Pancreas (tissue), 10 donors: ENCODE measurements around the gene ZNF783. TPM values are rescaled to one million over a fixed set of nuclear protein-coding genes. Genes with fewer than 3 reads are reported as not detected.

ENCODE experiments used
- ATAC-seq, 4 donors: fragments of 200-7000 bp; cut with Tn5 transposase; one replicate each; pipeline versions ENCODE4 v1.8.0 to v1.9.1; 2020; ENCODE audit warnings: mild to moderate bottlenecking in 4 of 4, moderate library complexity in 4 of 4
- DNase-seq, 6 donors: peaks; one replicate each; pipeline ENCODE4 v3.0.0-alpha.2; 2020
- FAIRE-seq: peaks from 2 replicates; lab custom pipeline; 2012; peaks lifted over from hg19 to GRCh38; lab: Jason Lieb, UNC
- H3K27ac ChIP-seq, 4 donors: fragments of 200-600 bp; sonication (generic); 1 replicate in 3 of 4; 2 replicates in 1 of 4; pipeline versions ENCODE4 v1.5.0 to v1.8.0; 2020
- H3K27me3 ChIP-seq, 4 donors: fragments of 200-600 bp; one replicate each; pipeline ENCODE4 v1.8.0; 2021
- H3K36me3 ChIP-seq, 3 donors: fragments of 200-600 bp; sonication (generic) in 1 of 3; one replicate each; pipeline versions ENCODE4 v1.5.0 to v1.8.0; 2020 to 2021
- H3K4me1 ChIP-seq, 3 donors: fragments of 200-600 bp; one replicate each; pipeline ENCODE4 v1.8.0; 2021
- H3K4me3 ChIP-seq, 4 donors: fragments of 200-600 bp; sonication (generic) in 2 of 4; one replicate each; pipeline versions ENCODE4 v1.5.0 to v1.8.0; 2020 to 2021
- H3K9me3 ChIP-seq, 4 donors: fragments of 200-600 bp; one replicate each; pipeline ENCODE4 v1.8.0; 2021
- CTCF ChIP-seq, 4 donors: fragments of 200-600 bp; sonication (generic) in 3 of 4; IDR thresholded peaks; one replicate each; pipeline versions ENCODE4 v1.5.0 to v1.8.0; 2021; ENCODE audit warnings: antibody characterized with exemption in 4 of 4
- WGBS, 2 donors: extraction: QIAGEN DNeasy Blood & Tissue Kit; methylation state at CpG; one replicate each; pipeline ENCODE4 v1.1.7; 2013; 5-methylcytosine and 5-hydroxymethylcytosine counted together
- intact Hi-C, 3 donors: fragments of 100-400 bp; cut with DNase I; formaldehyde crosslinking; loops; one replicate each; pipeline versions ENCODE4 v1.11.1 to v1.14.2; 2022
- polyA plus RNA-seq, 2 donors: library from polyadenylated mRNA; stranded (reverse); fragments of 200-250 nt; gene quantifications; one replicate each; pipeline ENCODE4 v1.2.3, GENCODE V29; 2013
- total RNA-seq, 6 donors: library from RNA; stranded (reverse); fragmentation: NEBNext Ultra II Directional in 4 of 6; extraction: Animal tissue kit (Norgen Biotek cat#: 25700) in 4 of 6; gene quantifications; one replicate each; pipeline versions ENCODE4 v1.2.1 to v1.2.4, GENCODE V29; 2021 to 2023
- donor health status: healthy with polysubstance abuse.
- donor health status: DM: no; HTN: no; CAD: no; lungs with moderate emphysema.
- donor health status: DM: no; HTN: no; CAD: no.
- donor health status: control.
- donor health status: control.
- donor health status: Bipolar disorder and iron deficiency.
- donor health status: DM: yes; HTN: yes; CAD: no.
- donor health status: DM: no; HTN: no; CAD: no.
- donor health status: DM: no; HTN: no; CAD: no.
- donor health status: DM: yes; HTN: yes; CAD: no.

The ZNF783 gene
- total and polyA plus RNA-seq, 8 donors: 4.7 to 11.2 (median 6.1) TPM

- no peak for FAIRE-seq
- intact Hi-C loops: no loop called here
- Histone ChIP-seq H3K27ac (no peak overlapping the region), H3K36me3 (peaks cover 0 to 37% (median 30%) of the 10 kb centered on the region in 3 donors), H3K9me3 (no peaks in the 10 kb centered on the region), H3K4me3 (no peak overlapping the region), H3K27me3 (no peaks in the 10 kb centered on the region), H3K4me1 (no peaks in the 10 kb centered on the region)
- 92 to 93% methylated on average over 7 of the region's 7 CpGs for WGBS, 2 donors
- no peak for ATAC-seq
- no peak for TF ChIP-seq CTCF (IDR thresholded peaks at IDR 0.05)
- DNase-seq: no peak
These were observed 8.3 kb upstream of the ZNF783 start for GRCh38 chr7:149253665-149254064.

GRCh38 chr7:149254181-149254858 is 7.7 kb upstream of the ZNF783 start:
- peak in 1 of 6 donors; percentile 58 for DNase-seq
- ATAC-seq: no peak
- Histone ChIP-seq H3K4me1 (no peaks in the 10 kb centered on the region), H3K27me3 (no peaks in the 10 kb centered on the region), H3K27ac (no peak overlapping the region), H3K9me3 (no peaks in the 10 kb centered on the region), H3K36me3 (peaks cover 0 to 37% (median 30%) of the 10 kb centered on the region in 3 donors), H3K4me3 (no peak overlapping the region)
- no peak for FAIRE-seq
- TF ChIP-seq CTCF (IDR thresholded peaks at IDR 0.05): no peak
- 93 to 94% methylated on average over 16 of the region's 16 CpGs for WGBS, 2 donors
- intact Hi-C loops: no loop called here

GRCh38 chr7:149255174-149255573 is 6.8 kb upstream of the ZNF783 start:
- Histone ChIP-seq H3K4me1 (no peaks in the 10 kb centered on the region), H3K36me3 (peaks cover 0 to 37% (median 30%) of the 10 kb centered on the region in 3 donors), H3K4me3 (no peak overlapping the region), H3K27ac (no peak overlapping the region), H3K27me3 (no peaks in the 10 kb centered on the region), H3K9me3 (no peaks in the 10 kb centered on the region)
- DNase-seq: no peak
- no peak for ATAC-seq
- TF ChIP-seq CTCF (IDR thresholded peaks at IDR 0.05): no peak
- WGBS, 2 donors: 94 to 96% methylated on average over 5 of the region's 5 CpGs
- no peak for FAIRE-seq
- intact Hi-C loops: no loop called here

GRCh38 chr7:149256568-149256967 is 5.4 kb upstream of the ZNF783 start:
- WGBS, 2 donors: 84 to 93% methylated on average over 4 of the region's 4 CpGs
- Histone ChIP-seq H3K36me3 (peaks cover 0 to 28% (median 25%) of the 10 kb centered on the region in 3 donors), H3K27ac (no peak overlapping the region), H3K9me3 (no peaks in the 10 kb centered on the region), H3K4me3 (no peak overlapping the region), H3K27me3 (no peaks in the 10 kb centered on the region), H3K4me1 (peaks cover 0 to 3% (median 0%) of the 10 kb centered on the region in 3 donors)
- intact Hi-C loops: no loop called here
- FAIRE-seq: no peak
- no peak for ATAC-seq
- TF ChIP-seq CTCF (IDR thresholded peaks at IDR 0.05): no peak
- no peak for DNase-seq

GRCh38 chr7:149257146-149257545 is 4.8 kb upstream of the ZNF783 start:
- no peak overlapping the region for H3K4me3 ChIP-seq
- H3K27me3 ChIP-seq: no peaks in the 10 kb centered on the region
- peaks cover 0 to 25% (median 22%) of the 10 kb centered on the region in 3 donors for H3K36me3 ChIP-seq
- H3K4me1 ChIP-seq: peaks cover 0 to 3% (median 0%) of the 10 kb centered on the region in 3 donors
- no peak for TF ChIP-seq CTCF (IDR thresholded peaks at IDR 0.05)
- ATAC-seq (no peak), DNase-seq (no peak), FAIRE-seq (no peak)
- no peaks in the 10 kb centered on the region for H3K9me3 ChIP-seq
- intact Hi-C loops: no loop called here
- 84 to 85% methylated on average over 2 of the region's 2 CpGs for WGBS, 2 donors
- no peak overlapping the region for H3K27ac ChIP-seq
